Measurements from ENCODE around the gene NAALADL2. TPM values are rescaled to one million over a fixed set of nuclear protein-coding genes. Genes with fewer than 3 reads are reported as not detected.

NAALADL2 gene
- total and polyA plus RNA-seq, 9 of the 15 experiments (the other 6 are each of a cell fraction or from before 2014, with no cell fraction given) = 0.29 to 1.1 (median 0.79) TPM; not detected in 1

DNA sequence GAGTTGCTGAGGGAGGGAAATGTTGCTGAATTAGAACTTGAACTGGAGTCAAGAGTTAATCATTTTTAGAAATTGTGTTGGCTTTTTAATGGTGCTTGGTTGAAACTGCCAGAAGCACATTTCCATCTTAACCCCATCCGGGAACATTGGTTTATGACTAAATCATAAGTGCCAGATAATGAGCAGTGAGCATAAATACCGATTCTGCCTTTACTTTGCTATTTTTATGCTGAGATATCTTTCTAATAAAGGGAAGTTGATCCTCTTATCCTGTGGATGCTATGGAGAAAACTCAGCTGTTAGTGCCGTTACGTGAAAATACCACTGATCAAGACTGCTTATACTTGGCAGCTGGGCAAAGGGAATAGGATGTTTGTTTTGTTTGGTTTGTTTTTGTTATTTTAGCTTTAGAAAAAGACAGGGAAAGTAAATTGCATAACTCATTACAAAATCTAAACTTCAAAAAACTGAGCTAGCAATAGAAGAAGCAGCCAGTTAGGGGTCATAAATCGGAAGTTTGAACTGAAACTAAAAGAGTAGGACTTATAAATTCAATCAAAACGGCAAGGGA, 813.1 kb downstream of the NAALADL2 start:
- FAIRE-seq = no peak
- H2AFZ ChIP-seq (ENCODE audit: low read depth, low read length) = no peak overlapping the region
- no peak for TF ChIP-seq ZNF354B (CRISPR knock-in tag; IDR thresholded peaks at IDR 0.05)
- TF ChIP-seq BRF1 (IDR thresholded peaks at IDR 0.05; ENCODE audit: borderline replicate concordance, extremely low read depth, insufficient read length) = no peak
- no peak for TF ChIP-seq TGIF2 (CRISPR knock-in tag; IDR thresholded peaks at IDR 0.05)
- no peak for TF ChIP-seq COPS2 (conservative IDR thresholded peaks at IDR 0.05)
- TF ChIP-seq FOXP1 (CRISPR knock-in tag; IDR thresholded peaks at IDR 0.05) = no peak
- TF ChIP-seq ZNF57 (CRISPR knock-in tag; IDR thresholded peaks at IDR 0.05) = no peak
- no peak for TF ChIP-seq SP1 (CRISPR knock-in tag; IDR thresholded peaks at IDR 0.05)
- TF ChIP-seq CCAR2 (IDR thresholded peaks at IDR 0.05; ENCODE audit: low read depth, low read length) = no peak
- TF ChIP-seq, protein P1, sequence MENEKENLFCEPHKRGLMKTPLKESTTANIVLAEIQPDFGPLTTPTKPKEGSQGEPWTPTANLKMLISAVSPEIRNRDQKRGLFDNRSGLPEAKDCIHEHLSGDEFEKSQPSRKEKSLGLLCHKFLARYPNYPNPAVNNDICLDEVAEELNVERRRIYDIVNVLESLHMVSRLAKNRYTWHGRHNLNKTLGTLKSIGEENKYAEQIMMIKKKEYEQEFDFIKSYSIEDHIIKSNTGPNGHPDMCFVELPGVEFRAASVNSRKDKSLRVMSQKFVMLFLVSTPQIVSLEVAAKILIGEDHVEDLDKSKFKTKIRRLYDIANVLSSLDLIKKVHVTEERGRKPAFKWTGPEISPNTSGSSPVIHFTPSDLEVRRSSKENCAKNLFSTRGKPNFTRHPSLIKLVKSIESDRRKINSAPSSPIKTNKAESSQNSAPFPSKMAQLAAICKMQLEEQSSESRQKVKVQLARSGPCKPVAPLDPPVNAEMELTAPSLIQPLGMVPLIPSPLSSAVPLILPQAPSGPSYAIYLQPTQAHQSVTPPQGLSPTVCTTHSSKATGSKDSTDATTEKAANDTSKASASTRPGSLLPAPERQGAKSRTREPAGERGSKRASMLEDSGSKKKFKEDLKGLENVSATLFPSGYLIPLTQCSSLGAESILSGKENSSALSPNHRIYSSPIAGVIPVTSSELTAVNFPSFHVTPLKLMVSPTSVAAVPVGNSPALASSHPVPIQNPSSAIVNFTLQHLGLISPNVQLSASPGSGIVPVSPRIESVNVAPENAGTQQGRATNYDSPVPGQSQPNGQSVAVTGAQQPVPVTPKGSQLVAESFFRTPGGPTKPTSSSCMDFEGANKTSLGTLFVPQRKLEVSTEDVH (IDR thresholded peaks at IDR 0.05; ENCODE audit: low read depth, partially characterized antibody) = no peak
- TF ChIP-seq, protein P2, sequence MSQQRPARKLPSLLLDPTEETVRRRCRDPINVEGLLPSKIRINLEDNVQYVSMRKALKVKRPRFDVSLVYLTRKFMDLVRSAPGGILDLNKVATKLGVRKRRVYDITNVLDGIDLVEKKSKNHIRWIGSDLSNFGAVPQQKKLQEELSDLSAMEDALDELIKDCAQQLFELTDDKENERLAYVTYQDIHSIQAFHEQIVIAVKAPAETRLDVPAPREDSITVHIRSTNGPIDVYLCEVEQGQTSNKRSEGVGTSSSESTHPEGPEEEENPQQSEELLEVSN (IDR thresholded peaks at IDR 0.05; ENCODE audit: borderline replicate concordance in 1 of 2, extremely low read depth in 1 of 2, insufficient read depth in 1 of 2, insufficient read length in 1 of 2, low read depth in 1 of 2, low read length in 1 of 2, poor library complexity in 1 of 2, severe bottlenecking in 1 of 2) = no peak
- no peak for TF ChIP-seq ELF4 (CRISPR knock-in tag; IDR thresholded peaks at IDR 0.05)
- no peak for TF ChIP-seq SAFB2 (IDR thresholded peaks at IDR 0.05; ENCODE audit: borderline replicate concordance, low read depth, low read length, severe bottlenecking)
- TF ChIP-seq, protein P3, sequence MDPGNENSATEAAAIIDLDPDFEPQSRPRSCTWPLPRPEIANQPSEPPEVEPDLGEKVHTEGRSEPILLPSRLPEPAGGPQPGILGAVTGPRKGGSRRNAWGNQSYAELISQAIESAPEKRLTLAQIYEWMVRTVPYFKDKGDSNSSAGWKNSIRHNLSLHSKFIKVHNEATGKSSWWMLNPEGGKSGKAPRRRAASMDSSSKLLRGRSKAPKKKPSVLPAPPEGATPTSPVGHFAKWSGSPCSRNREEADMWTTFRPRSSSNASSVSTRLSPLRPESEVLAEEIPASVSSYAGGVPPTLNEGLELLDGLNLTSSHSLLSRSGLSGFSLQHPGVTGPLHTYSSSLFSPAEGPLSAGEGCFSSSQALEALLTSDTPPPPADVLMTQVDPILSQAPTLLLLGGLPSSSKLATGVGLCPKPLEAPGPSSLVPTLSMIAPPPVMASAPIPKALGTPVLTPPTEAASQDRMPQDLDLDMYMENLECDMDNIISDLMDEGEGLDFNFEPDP (CRISPR knock-in tag; IDR thresholded peaks at IDR 0.05) = no peak
- TF ChIP-seq, protein P4, sequence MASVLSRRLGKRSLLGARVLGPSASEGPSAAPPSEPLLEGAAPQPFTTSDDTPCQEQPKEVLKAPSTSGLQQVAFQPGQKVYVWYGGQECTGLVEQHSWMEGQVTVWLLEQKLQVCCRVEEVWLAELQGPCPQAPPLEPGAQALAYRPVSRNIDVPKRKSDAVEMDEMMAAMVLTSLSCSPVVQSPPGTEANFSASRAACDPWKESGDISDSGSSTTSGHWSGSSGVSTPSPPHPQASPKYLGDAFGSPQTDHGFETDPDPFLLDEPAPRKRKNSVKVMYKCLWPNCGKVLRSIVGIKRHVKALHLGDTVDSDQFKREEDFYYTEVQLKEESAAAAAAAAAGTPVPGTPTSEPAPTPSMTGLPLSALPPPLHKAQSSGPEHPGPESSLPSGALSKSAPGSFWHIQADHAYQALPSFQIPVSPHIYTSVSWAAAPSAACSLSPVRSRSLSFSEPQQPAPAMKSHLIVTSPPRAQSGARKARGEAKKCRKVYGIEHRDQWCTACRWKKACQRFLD (CRISPR knock-in tag; IDR thresholded peaks at IDR 0.05) = no peak
- TF ChIP-seq FOXJ3 (CRISPR knock-in tag; IDR thresholded peaks at IDR 0.05) = no peak
- no peak for TF ChIP-seq BRD4 (IDR thresholded peaks at IDR 0.05)
- TF ChIP-seq TFAM (CRISPR knock-in tag; conservative IDR thresholded peaks at IDR 0.05) = no peak

More for the DNA sequence above, 813.1 kb downstream of the NAALADL2 start:
- H3K4me1 ChIP-seq (replicated peaks in 1 of 2; ENCODE audit: control insufficient read depth in 2 of 2, insufficient read depth in 2 of 2, low read length in 2 of 2) = no peaks in the 10 kb centered on the region
- no peak overlapping the region for H3K9ac ChIP-seq (ENCODE audit: insufficient read depth in 1 of 2, low read depth in 2 of 2, low read length in 2 of 2)
- H3K4me2 ChIP-seq (ENCODE audit: insufficient read depth, low read length) = no peak overlapping the region
- in situ Hi-C loops (cut with MboI) = no loop called here
- H3K27ac ChIP-seq (ENCODE audit: extremely low read depth, low read depth, low read length) = no peak overlapping the region
- no peak overlapping the region for H3K4me3 ChIP-seq
- ATAC-seq = no peak
- intact Hi-C loops (cut with micrococcal nuclease) = no loop called here
- no peaks in the 10 kb centered on the region for H3K79me2 ChIP-seq (ENCODE audit: control insufficient read depth, insufficient read depth, low read length)
- no peaks in the 10 kb centered on the region for H3K9me3 ChIP-seq (replicated peaks; ENCODE audit: control insufficient read depth, insufficient read depth, low read depth, low read length)
- ChIA-PET CTCF (ENCODE audit: low intra/inter-chr PET ratio) (no interaction called here), POLR2A (no interaction called here)
- H3K36me3 ChIP-seq (ENCODE audit: control insufficient read depth, insufficient read depth, low read length) = no peaks in the 10 kb centered on the region
- WGBS (ENCODE audit: insufficient coverage, low coverage, missing lambda C conversion rate) = 0% methylated on average over 6 of the region's 6 CpGs
- DNase-seq (ENCODE audit: extremely low read depth in 1 of 4, low spot score in 3 of 4) = no peak
- no TSS peak for BruUV-seq (replicated peaks)
- H3K27me3 ChIP-seq (ENCODE audit: control insufficient read depth in 2 of 2, insufficient read depth in 2 of 2, low read length in 2 of 2) = no peaks in the 10 kb centered on the region
- no peaks in the 10 kb centered on the region for H3K9me1 ChIP-seq (ENCODE audit: control insufficient read depth, insufficient read depth, low read length)
- H4K20me1 ChIP-seq (replicated peaks; ENCODE audit: control insufficient read depth, insufficient read depth, low read length) = no peaks in the 10 kb centered on the region
